H1 (cell line): ENCODE data around the gene ASTN2. TPM values are rescaled to one million over a fixed set of nuclear protein-coding genes. Genes with fewer than 3 reads are reported as not detected.

Experiments
- CTCF ChIA-PET: fragments of 300-600 bp; sonication (Branson Sonifier 250); formaldehyde crosslinking; loops from one replicate; lab custom pipeline; 2021; ENCODE audit not compliant: partially characterized antibody; lab: Charles Lee
- POLR2A ChIA-PET: fragments of 300-600 bp; sonication (Branson Sonifier 250); formaldehyde crosslinking; loops from one replicate; lab custom pipeline; 2021; ENCODE audit warnings: inconsistent platforms; ENCODE audit not compliant: partially characterized antibody; lab: Charles Lee
- DNase-seq, 2 experiments: peaks; one replicate each; pipeline versions ENCODE4 v3.0.0 to v3.0.0-alpha.2; 2010 to 2022; ENCODE audit warnings: low spot score in 2 of 2, low read depth in 1 of 2, mixed read lengths in 1 of 2
- FAIRE-seq: peaks from 2 replicates; lab custom pipeline; 2011; peaks lifted over from hg19 to GRCh38; lab: Jason Lieb, UNC
- H2AFZ ChIP-seq: 2 replicates; pipeline ENCODE4 v1.8.1; 2012; ENCODE audit warnings: low read length, inconsistent platforms
- H2AK5ac ChIP-seq: 2 replicates; pipeline ENCODE4 v1.6.1; 2013; ENCODE audit warnings: low read depth, low read length
- H2BK120ac ChIP-seq: replicated peaks from 2 replicates; pipeline ENCODE3; 2013; ENCODE audit warnings: low read depth, low read length, inconsistent platforms
- H2BK12ac ChIP-seq: 2 replicates; pipeline ENCODE4 v1.6.1; 2013; ENCODE audit warnings: low read depth, low read length
- H2BK15ac ChIP-seq: 2 replicates; pipeline ENCODE4 v1.6.1; 2013; ENCODE audit warnings: low read length
- H2BK20ac ChIP-seq: 2 replicates; pipeline ENCODE4 v1.6.1; 2013; ENCODE audit warnings: low read length
- H2BK5ac ChIP-seq: 2 replicates; pipeline ENCODE4 v1.6.1; 2013; ENCODE audit warnings: low read depth, low read length
- H3K14ac ChIP-seq: 2 replicates; pipeline ENCODE4 v1.6.1; 2013; ENCODE audit warnings: inconsistent platforms; ENCODE audit not compliant: insufficient read length
- H3K18ac ChIP-seq: 2 replicates; pipeline ENCODE4 v1.6.1; 2013; ENCODE audit warnings: low read length; ENCODE audit errors: extremely low read depth
- H3K23ac ChIP-seq: 2 replicates; pipeline ENCODE4 v1.6.1; 2013; ENCODE audit warnings: inconsistent platforms; ENCODE audit not compliant: insufficient read length
- H3K23me2 ChIP-seq: 2 replicates; pipeline ENCODE4 v1.6.1; 2013; ENCODE audit warnings: low read depth, low read length
- H3K27ac ChIP-seq: 2 replicates; pipeline ENCODE4 v1.6.1; 2011; ENCODE audit warnings: low read depth, low read length, inconsistent platforms
- H3K27me3 ChIP-seq, 4 experiments: replicated peaks in 1 of 4; 1 replicate in 1 of 4; 2 replicates in 3 of 4; pipeline versions ENCODE4 v1.6.1 to v1.8.1; 2011 to 2013; ENCODE audit warnings: low read length in 3 of 4, mild to moderate bottlenecking in 3 of 4, inconsistent platforms in 2 of 4, mixed read lengths in 2 of 4, moderate library complexity in 1 of 4; ENCODE audit not compliant: control insufficient read depth in 3 of 4, insufficient read depth in 3 of 4; ENCODE audit errors: extremely low read depth in 1 of 4
- H3K36me3 ChIP-seq, 4 experiments: 2 replicates each; pipeline versions ENCODE4 v1.6.1 to v1.8.1; 2011 to 2013; ENCODE audit warnings: mild to moderate bottlenecking in 4 of 4, low read length in 3 of 4, moderate library complexity in 2 of 4, control low read depth in 1 of 4, inconsistent platforms in 1 of 4; ENCODE audit not compliant: insufficient read depth in 4 of 4, control insufficient read depth in 2 of 4
- H3K4ac ChIP-seq: replicated peaks from 2 replicates; pipeline ENCODE3; 2013; ENCODE audit warnings: low read length, low read depth, mixed read lengths, inconsistent platforms; ENCODE audit not compliant: insufficient read length
- H3K4me1 ChIP-seq, 4 experiments: replicated peaks in 1 of 4; 1 replicate in 1 of 4; 2 replicates in 3 of 4; pipeline versions ENCODE4 v1.6.1 to v1.8.1; 2011 to 2013; ENCODE audit warnings: low read length in 3 of 4, inconsistent platforms in 2 of 4, mixed read lengths in 1 of 4; ENCODE audit not compliant: insufficient read depth in 4 of 4, control insufficient read depth in 3 of 4
- H3K4me2 ChIP-seq, 2 experiments: 2 replicates each; pipeline versions ENCODE4 v1.6.1 to v1.8.1; 2011 to 2013; ENCODE audit warnings: low read depth in 2 of 2, low read length in 2 of 2, control low read depth in 1 of 2, inconsistent platforms in 1 of 2, mild to moderate bottlenecking in 1 of 2; ENCODE audit not compliant: insufficient read depth in 1 of 2
- H3K4me3 ChIP-seq, 4 experiments: fragments of 200-600, 300-600 bp in 1 of 4; sonication (generic), shearing (Covaris generic), sonication (Bioruptor Twin) in 1 of 4; 2 replicates each; pipeline versions ENCODE4 v1.5.1 to v1.8.1; 2011 to 2016; ENCODE audit warnings: low read length in 4 of 4, low read depth in 3 of 4, control low read depth in 2 of 4, inconsistent platforms in 2 of 4, mild to moderate bottlenecking in 2 of 4, mixed read lengths in 1 of 4, moderate library complexity in 1 of 4; ENCODE audit not compliant: insufficient read depth in 2 of 4; ENCODE audit errors: extremely low read depth in 1 of 4
- H3K56ac ChIP-seq: replicated peaks from 2 replicates; pipeline ENCODE3; 2013; ENCODE audit warnings: low read depth, mild to moderate bottlenecking, mixed read lengths, low read length, inconsistent platforms; ENCODE audit not compliant: insufficient read length
- H3K79me1 ChIP-seq: 2 replicates; pipeline ENCODE4 v1.6.1; 2013; ENCODE audit warnings: low read depth, low read length, control low read depth
- H3K79me2 ChIP-seq, 2 experiments: 2 replicates each; pipeline versions ENCODE4 v1.6.1 to v1.8.1; 2012 to 2013; ENCODE audit warnings: low read length in 2 of 2, mild to moderate bottlenecking in 2 of 2, inconsistent platforms in 1 of 2; ENCODE audit not compliant: insufficient read depth in 2 of 2, control insufficient read depth in 1 of 2
- H3K9ac ChIP-seq, 4 experiments: replicated peaks in 1 of 4; 1 replicate in 1 of 4; 2 replicates in 3 of 4; pipeline versions ENCODE4 v1.6.1 to v1.8.1; 2011 to 2013; ENCODE audit warnings: low read depth in 3 of 4, low read length in 3 of 4, control low read depth in 2 of 4, mild to moderate bottlenecking in 2 of 4, moderate library complexity in 2 of 4, inconsistent platforms in 1 of 4; ENCODE audit errors: extremely low read depth in 1 of 4
- H3K9me3 ChIP-seq, 2 experiments: 2 replicates each; pipeline versions ENCODE4 v1.6.1 to v1.8.1; 2012 to 2013; ENCODE audit warnings: mild to moderate bottlenecking in 2 of 2, moderate library complexity in 2 of 2, control low read depth in 1 of 2, inconsistent platforms in 1 of 2, low read depth in 1 of 2, low read length in 1 of 2, mixed read lengths in 1 of 2; ENCODE audit not compliant: insufficient read depth in 2 of 2
- H4K20me1 ChIP-seq, 2 experiments: replicated peaks in 1 of 2; 2 replicates each; pipeline versions ENCODE3 to v1.8.1; 2011 to 2013; ENCODE audit warnings: inconsistent platforms in 2 of 2, low read length in 2 of 2, mild to moderate bottlenecking in 1 of 2; ENCODE audit not compliant: insufficient read depth in 2 of 2, control insufficient read depth in 1 of 2
- H4K5ac ChIP-seq: 2 replicates; pipeline ENCODE4 v1.6.1; 2013; ENCODE audit warnings: low read length, low read depth, mixed read lengths, inconsistent platforms; ENCODE audit not compliant: insufficient read length
- H4K8ac ChIP-seq: 2 replicates; pipeline ENCODE4 v1.8.0; 2013; ENCODE audit warnings: mild to moderate bottlenecking, moderate library complexity, low read length, inconsistent platforms; ENCODE audit not compliant: insufficient read depth; ENCODE audit errors: extremely low read depth
- H4K91ac ChIP-seq: replicated peaks from 2 replicates; pipeline ENCODE3; 2013; ENCODE audit warnings: low read length, mixed read lengths, inconsistent platforms; ENCODE audit not compliant: insufficient read length
- CBX5 ChIP-seq: fragments of 300-800, 300-1000 bp; sonication (generic); IDR thresholded peaks from 2 replicates; pipeline ENCODE4 v1.7.1; 2016; ENCODE audit warnings: antibody characterized with exemption, low read length, low read depth
- NRF1 ChIP-seq: IDR thresholded peaks from 2 replicates; pipeline ENCODE4 v1.6.1; 2011; ENCODE audit warnings: mild to moderate bottlenecking, low read depth, low read length, improper control_type of control experiment
- POLR2A ChIP-seq, 2 experiments: IDR thresholded peaks; 1 replicate in 1 of 2; 2 replicates in 1 of 2; pipeline ENCODE4 v1.6.1; 2011; ENCODE audit warnings: low read depth in 2 of 2, low read length in 2 of 2, mild to moderate bottlenecking in 2 of 2; ENCODE audit errors: control extremely low read depth in 1 of 2
- POLR2AphosphoS5 ChIP-seq: IDR thresholded peaks from 2 replicates; pipeline ENCODE4 v1.6.1; 2011; ENCODE audit warnings: low read depth, low read length
- RFX5 ChIP-seq: IDR thresholded peaks from 2 replicates; pipeline ENCODE4 v1.6.1; 2011; ENCODE audit warnings: low read depth, low read length, improper control_type of control experiment, borderline replicate concordance
- RNF2 ChIP-seq: fragments of 200-900, 300-1000 bp; sonication (generic); IDR thresholded peaks from 2 replicates; pipeline ENCODE4 v1.7.1; 2016; ENCODE audit warnings: borderline replicate concordance, low read depth, mild to moderate bottlenecking, antibody characterized with exemption, low read length; ENCODE audit not compliant: poor library complexity, severe bottlenecking; ENCODE audit errors: missing control alignments
- SP1 ChIP-seq: IDR thresholded peaks from 2 replicates; pipeline ENCODE4 v1.6.1; 2011; ENCODE audit warnings: low read depth, low read length
- SP2 ChIP-seq: IDR thresholded peaks from 2 replicates; pipeline ENCODE4 v1.6.1; 2012; ENCODE audit warnings: mild to moderate bottlenecking, low read length, inconsistent platforms
- TAF1 ChIP-seq: IDR thresholded peaks from 2 replicates; pipeline ENCODE4 v1.6.1; 2011; ENCODE audit warnings: mild to moderate bottlenecking, low read depth, low read length
- USF2 ChIP-seq: IDR thresholded peaks from 2 replicates; pipeline ENCODE4 v1.6.1; 2011; ENCODE audit warnings: low read length, improper control_type of control experiment
- WGBS, 2 experiments: shearing (Covaris generic) in 1 of 2; methylation state at CpG; one replicate each; pipeline versions ENCODE4 v1.1.6 to v1.1.7; 2013 to 2015; ENCODE audit warnings: low lambda C conversion rate in 2 of 2, mixed read lengths in 2 of 2, inconsistent platforms in 1 of 2, low coverage in 1 of 2, missing lambda C conversion rate in 1 of 2; ENCODE audit not compliant: insufficient replicate concordance in 2 of 2, insufficient coverage in 1 of 2, insufficient read length in 1 of 2; ENCODE audit errors: extremely low coverage in 1 of 2, missing lambda C conversion rate in 1 of 2; 5-methylcytosine and 5-hydroxymethylcytosine counted together
- polyA plus RNA-seq, 7 experiments: library from polyadenylated mRNA; depleted of rRNA in 3 of 7; stranded (reverse) in 5 of 7; unstranded in 2 of 7; fragments of >200 nt in 5 of 7; fragments of 200-250 nt in 2 of 7; gene quantifications; 1 replicate in 5 of 7; 2 replicates in 1 of 7; 4 replicates in 1 of 7; pipeline versions ENCODE4 v1.2.1 to v1.2.3, GENCODE V29; 2011 to 2013; ENCODE audit warnings: missing spikeins in 2 of 7, mixed read lengths in 2 of 7
- total RNA-seq: library from RNA; stranded (reverse); fragmentation: NEBNext Ultra II Directional; extraction: Animal tissue kit (Norgen Biotek cat#: 25700); gene quantifications from 2 replicates; pipeline ENCODE4 v1.2.1, GENCODE V29; 2021

The ASTN2 gene
- total and polyA plus RNA-seq, 2 of the 8 experiments (the other 6 are each of a cell fraction or from before 2014, with no cell fraction given) = 8.2 to 13.7 TPM

- peaks cover 0 to 6% (median 1%) of the 10 kb centered on the region in 4 experiments; a peak in 3 of 7 replicates for H3K4me1 ChIP-seq
- no peak overlapping the region for H4K5ac ChIP-seq
- no peak overlapping the region for H3K9ac ChIP-seq
- no peak overlapping the region for H3K23ac ChIP-seq
- H2BK20ac ChIP-seq = no peak overlapping the region
- no peak overlapping the region for H2AK5ac ChIP-seq
- H3K9me3 ChIP-seq = no peaks in the 10 kb centered on the region
- H3K36me3 ChIP-seq = no peaks in the 10 kb centered on the region
- no peak overlapping the region for H3K18ac ChIP-seq
- H3K56ac ChIP-seq = no peak overlapping the region
- no peak overlapping the region for H2BK12ac ChIP-seq
- no peak overlapping the region for H3K4ac ChIP-seq
- no peaks in the 10 kb centered on the region for H3K27me3 ChIP-seq
- WGBS, 2 experiments = 80% methylated on average over 2 of the region's 2 CpGs; no CpG with 5 or more reads in 1 of the 2 experiments
- ChIA-PET POLR2A (no interaction called here), CTCF (no interaction called here)
- no peak overlapping the region for H2AFZ ChIP-seq
- H4K8ac ChIP-seq = no peak overlapping the region
- no peak overlapping the region for H3K14ac ChIP-seq
- no peaks in the 10 kb centered on the region for H3K79me1 ChIP-seq
- no peak overlapping the region for H4K91ac ChIP-seq
- TF ChIP-seq RNF2 (no peak), USF2 (no peak), POLR2A (IDR thresholded peaks at IDR 0.05; ENCODE audit: control extremely low read depth in 1 of 2, low read depth in 2 of 2, low read length in 2 of 2) (no peak), NRF1 (no peak), TAF1 (no peak), POLR2AphosphoS5 (no peak), RFX5 (no peak), SP1 (no peak), CBX5 (no peak), SP2 (no peak)
- H3K27ac ChIP-seq = no peak overlapping the region
- no peak overlapping the region for H3K4me2 ChIP-seq
- H3K23me2 ChIP-seq = no peaks in the 10 kb centered on the region
- DNase-seq (no peak), FAIRE-seq (no peak)
- H2BK5ac ChIP-seq = no peak overlapping the region
- H3K79me2 ChIP-seq = no peaks in the 10 kb centered on the region
- no peak overlapping the region for H3K4me3 ChIP-seq
- H2BK120ac ChIP-seq = no peak overlapping the region
- no peaks in the 10 kb centered on the region for H4K20me1 ChIP-seq
- H2BK15ac ChIP-seq = no peak overlapping the region
Measured at GRCh38 chr9:117290306-117290840, 124.5 kb downstream of the ASTN2 start.
